ENCODE results near the gene TMEM109.

TMEM109 gene

GRCh38 chr11:60942970-60943565 is 29.1 kb downstream of the TMEM109 start:
- DNase-seq: no peak

GRCh38 chr11:60944490-60945294 is 30.7 kb downstream of the TMEM109 start:
- DNase-seq: no peak

- no peak for DNase-seq
These were observed 31.3 kb downstream of the TMEM109 start for GRCh38 chr11:60945295-60945667.

- no peak for DNase-seq
These were observed 32.8 kb downstream of the TMEM109 start for GRCh38 chr11:60946601-60947264.

- DNase-seq: no peak
These were observed 33.7 kb downstream of the TMEM109 start for GRCh38 chr11:60947700-60948099.

- DNase-seq: no peak
These were observed 34.3 kb downstream of the TMEM109 start for GRCh38 chr11:60948250-60948649.

GRCh38 chr11:60950024-60950423 is 36.1 kb downstream of the TMEM109 start:
- DNase-seq: no peak

GRCh38 chr11:60950933-60951605 is 37.1 kb downstream of the TMEM109 start:
- peak; percentile 27 to 30 for DNase-seq

GRCh38 chr11:60951606-60951903 is 37.6 kb downstream of the TMEM109 start:
- peak in 1 of 2 experiments; percentile 10 for DNase-seq

- DNase-seq: peak; percentile 17 to 30
These were observed 38.2 kb downstream of the TMEM109 start, which contains the start of gene SLC15A3 for GRCh38 chr11:60951904-60952741. TSS of gene SLC15A3 (minus strand) at chr11:60952176. CDS start at chr11:60951551, 625 bp downstream.

- no peak for DNase-seq
These were observed 38.8 kb downstream of the TMEM109 start for GRCh38 chr11:60952742-60953170.

GRCh38 chr11:60953781-60954180 is 39.8 kb downstream of the TMEM109 start:
- DNase-seq: no peak

- no peak for DNase-seq
These were observed 40.5 kb downstream of the TMEM109 start for GRCh38 chr11:60954421-60954820.

GRCh38 chr11:60955571-60955970 is 41.6 kb downstream of the TMEM109 start:
- DNase-seq: no peak

GRCh38 chr11:60957188-60957587 is 43.2 kb downstream of the TMEM109 start:
- DNase-seq: no peak

GRCh38 chr11:60959431-60959830 is 45.5 kb downstream of the TMEM109 start:
- no peak for DNase-seq

GRCh38 chr11:60960405-60960804 is 46.4 kb downstream of the TMEM109 start:
- DNase-seq: no peak

GRCh38 chr11:60964801-60965200 is 50.8 kb downstream of the TMEM109 start:
- DNase-seq: no peak

- DNase-seq: no peak
These were observed 52.9 kb downstream of the TMEM109 start for GRCh38 chr11:60966890-60967289.

- no peak for DNase-seq
These were observed 54.3 kb downstream of the TMEM109 start for GRCh38 chr11:60968223-60968622.

GRCh38 chr11:60970369-60970774 is 56.4 kb downstream of the TMEM109 start:
- peak; percentile 87 to 89 for DNase-seq

- DNase-seq: peak; percentile 20 to 34
These were observed 56.9 kb downstream of the TMEM109 start for GRCh38 chr11:60970890-60971289.
